ENCODE data around the gene PPFIBP1.
A peak's percentile ranks its signal among the peaks of the same experiment; 100 is the strongest.
"Not testable (repeated sequence)": the region's sequence is repeated elsewhere in the genome, so short reads cannot be mapped to it uniquely, and the experiment has no call there.

The PPFIBP1 gene

DNA sequence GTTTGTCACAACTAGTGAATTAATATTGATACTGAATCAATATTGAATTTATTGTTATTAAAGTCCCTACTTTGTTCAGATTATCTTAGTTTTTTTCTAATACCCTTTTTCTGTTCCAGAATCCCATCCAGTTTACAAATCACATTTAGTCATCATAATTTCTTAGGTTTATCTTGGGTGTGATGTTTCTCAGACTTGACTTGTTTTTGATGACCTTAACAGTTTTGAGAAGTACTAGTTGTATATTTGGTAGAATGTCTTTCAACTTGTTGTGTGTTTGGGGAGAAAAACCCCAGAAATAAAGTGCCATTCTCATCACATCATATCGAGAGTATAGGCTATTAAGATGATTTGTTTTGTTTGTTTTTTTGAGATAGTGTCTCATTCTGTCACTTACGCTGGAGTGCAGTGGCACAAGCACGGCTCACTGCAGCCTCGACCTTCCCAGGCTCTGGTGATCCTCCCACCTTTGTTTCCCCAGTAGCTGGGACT is 206.1 kb downstream of the PPFIBP1 start:
- DNase-seq = no peak

DNA sequence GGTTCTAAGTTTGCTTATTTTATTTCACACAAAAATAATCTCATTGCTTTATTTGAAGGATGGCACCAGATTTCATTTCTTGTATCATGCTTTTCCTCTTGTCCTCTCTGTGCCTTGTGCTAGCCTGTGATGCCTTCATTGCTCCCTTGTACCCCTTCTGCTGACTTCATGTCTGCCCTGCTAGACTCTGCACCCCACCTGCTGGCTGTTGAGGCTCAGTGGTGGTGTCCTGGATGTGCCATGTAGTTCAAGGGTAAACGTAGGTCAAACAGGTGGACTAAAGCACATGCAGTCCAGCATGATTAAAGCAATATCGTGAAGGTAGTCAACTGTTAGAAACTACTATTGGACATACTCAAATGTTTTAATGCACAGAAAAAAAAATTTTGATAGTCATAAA is 208.3 kb downstream of the PPFIBP1 start:
- no peak for DNase-seq

DNA sequence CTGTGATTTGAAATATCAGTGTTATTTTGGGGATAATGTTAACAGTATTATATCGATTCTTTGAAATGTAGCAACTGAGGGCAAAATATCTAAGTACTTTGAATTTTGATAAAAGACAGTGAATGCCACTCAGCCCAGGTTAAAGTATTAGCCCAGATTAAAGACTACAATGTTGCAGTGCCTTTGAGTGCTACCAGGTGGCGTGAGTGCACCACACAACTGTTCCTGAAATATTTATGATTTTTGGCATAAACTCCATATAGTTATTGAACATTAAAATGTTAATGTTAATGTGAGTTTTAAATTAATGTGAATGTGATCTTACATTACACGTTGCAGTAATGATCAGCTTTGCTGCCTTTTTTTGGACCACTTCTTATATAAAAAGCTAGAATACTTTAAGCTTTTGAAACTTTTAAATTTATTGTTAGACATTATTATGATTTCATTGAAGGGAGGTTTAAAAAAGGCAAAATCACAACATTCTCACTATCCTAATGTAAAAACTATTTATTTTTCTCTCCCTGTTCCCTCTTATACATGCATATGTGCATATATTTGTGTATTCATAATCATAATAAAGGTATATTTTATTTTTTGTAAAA is 209.1 kb downstream of the PPFIBP1 start:
- peak; percentile 16 to 32 for DNase-seq

DNA sequence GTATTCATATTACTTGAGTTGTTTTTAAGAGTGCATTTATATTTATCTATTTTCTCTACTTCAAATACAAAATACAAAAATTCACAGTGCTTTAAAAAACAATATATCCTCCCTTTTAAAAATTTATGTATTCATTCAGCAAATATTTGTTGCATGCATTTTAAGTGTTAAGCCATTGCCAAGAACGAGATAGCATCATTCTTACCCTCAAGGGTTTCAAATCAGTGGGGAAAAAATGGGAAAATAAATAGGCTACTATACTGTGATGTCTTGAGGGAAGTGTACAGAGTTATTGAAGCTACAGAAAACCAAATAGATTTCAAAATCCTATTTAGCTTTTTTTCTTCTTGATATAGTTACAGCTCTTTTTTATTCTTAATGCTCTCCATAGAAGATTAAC is 209.8 kb downstream of the PPFIBP1 start:
- DNase-seq = no peak

DNA sequence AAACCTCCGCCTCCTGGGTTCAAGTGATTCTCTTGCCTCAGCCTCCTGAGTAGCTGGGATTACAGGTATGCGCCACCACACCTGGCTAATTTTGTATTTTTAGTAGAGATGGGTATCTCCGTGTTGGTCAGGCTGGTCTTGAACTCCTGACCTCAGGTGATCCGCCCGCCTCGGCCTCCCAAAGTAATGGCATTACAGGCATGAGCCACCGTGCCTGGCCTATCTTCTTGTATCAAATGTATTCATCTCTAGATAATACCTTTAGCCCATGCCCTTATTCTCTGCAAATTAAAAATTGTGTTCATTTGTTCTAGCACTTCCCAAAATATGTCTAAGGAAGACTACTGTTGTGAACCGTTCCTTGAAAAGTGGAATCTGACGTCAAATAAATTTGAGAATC is 210.3 kb downstream of the PPFIBP1 start:
- not testable (repeated sequence) for DNase-seq

DNA sequence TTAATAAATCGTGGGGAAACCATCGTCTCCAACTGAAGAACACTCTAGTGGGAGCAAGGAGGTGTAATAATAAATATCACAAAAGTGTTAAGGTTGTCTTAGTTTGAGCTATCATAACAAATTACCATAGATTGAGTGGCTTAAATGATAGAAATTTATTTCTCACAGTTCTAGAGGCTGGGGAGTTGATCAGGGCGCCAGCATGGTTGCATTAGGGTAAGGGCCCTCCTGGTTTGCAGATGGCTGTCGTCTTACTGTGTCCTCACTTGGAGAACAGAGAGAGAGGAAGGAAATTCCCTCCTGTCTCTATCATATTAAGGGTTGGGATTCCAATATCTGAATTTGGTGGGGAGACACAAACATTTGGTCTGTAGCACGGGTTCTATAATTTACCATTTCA is 219.6 kb downstream of the PPFIBP1 start:
- no peak for DNase-seq
